Rectal smooth muscle tissue (tissue), 1 donor: ENCODE data around the gene UGT3A1.
"Not testable (repeated sequence)": the region's sequence is repeated elsewhere in the genome, so short reads cannot be mapped to it uniquely, and the experiment has no call there.

ENCODE experiments used
- H3K27ac ChIP-seq: one replicate; pipeline ENCODE4 v1.7.0; 2013; ENCODE audit warnings: low read depth, low read length, inconsistent platforms
- H3K27me3 ChIP-seq: one replicate; pipeline ENCODE4 v1.7.0; 2013; ENCODE audit warnings: low read length; ENCODE audit not compliant: control insufficient read depth, insufficient read depth
- H3K36me3 ChIP-seq: one replicate; pipeline ENCODE4 v1.7.0; 2013; ENCODE audit warnings: low read length; ENCODE audit not compliant: control insufficient read depth, insufficient read depth
- H3K4me1 ChIP-seq: one replicate; pipeline ENCODE4 v1.7.0; 2013; ENCODE audit warnings: low read length; ENCODE audit not compliant: control insufficient read depth, insufficient read depth
- H3K4me3 ChIP-seq: one replicate; pipeline ENCODE4 v1.7.0; 2013; ENCODE audit warnings: low read length
- H3K9ac ChIP-seq: one replicate; pipeline ENCODE4 v1.7.0; 2013; ENCODE audit warnings: low read length

The UGT3A1 gene, protein sequence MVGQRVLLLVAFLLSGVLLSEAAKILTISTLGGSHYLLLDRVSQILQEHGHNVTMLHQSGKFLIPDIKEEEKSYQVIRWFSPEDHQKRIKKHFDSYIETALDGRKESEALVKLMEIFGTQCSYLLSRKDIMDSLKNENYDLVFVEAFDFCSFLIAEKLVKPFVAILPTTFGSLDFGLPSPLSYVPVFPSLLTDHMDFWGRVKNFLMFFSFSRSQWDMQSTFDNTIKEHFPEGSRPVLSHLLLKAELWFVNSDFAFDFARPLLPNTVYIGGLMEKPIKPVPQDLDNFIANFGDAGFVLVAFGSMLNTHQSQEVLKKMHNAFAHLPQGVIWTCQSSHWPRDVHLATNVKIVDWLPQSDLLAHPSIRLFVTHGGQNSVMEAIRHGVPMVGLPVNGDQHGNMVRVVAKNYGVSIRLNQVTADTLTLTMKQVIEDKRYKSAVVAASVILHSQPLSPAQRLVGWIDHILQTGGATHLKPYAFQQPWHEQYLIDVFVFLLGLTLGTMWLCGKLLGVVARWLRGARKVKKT

DNA sequence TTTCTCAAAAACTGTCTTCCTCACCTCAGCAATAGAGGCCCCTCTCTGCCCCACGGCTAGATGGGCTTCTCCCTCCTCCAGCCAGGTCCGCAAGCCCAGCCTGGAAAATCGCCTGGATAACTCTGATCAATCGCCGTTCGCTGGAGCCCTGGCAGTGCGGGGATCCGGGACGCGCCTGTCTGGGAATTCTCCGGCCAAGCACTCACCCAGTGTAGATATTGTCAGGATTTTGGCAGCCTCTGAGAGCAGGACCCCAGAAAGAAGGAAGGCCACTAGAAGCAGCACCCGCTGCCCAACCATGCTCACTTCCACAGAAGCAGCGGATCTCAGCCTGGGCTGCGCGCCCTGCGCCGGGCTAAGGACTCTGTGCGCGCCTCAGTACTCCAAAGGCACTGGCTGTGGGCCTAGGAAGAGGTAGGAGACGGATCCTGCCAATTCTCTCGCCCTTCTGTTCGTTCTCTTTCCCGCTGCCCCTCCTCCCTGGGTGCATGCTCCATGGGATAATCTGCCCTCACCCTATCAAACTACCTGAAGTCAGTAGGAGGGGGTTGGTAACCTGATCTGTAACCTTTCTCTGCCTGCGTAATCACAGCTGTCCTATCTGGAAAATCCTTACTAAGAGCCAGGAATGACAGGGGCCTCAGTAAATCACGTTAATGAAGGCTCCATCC, at the start of gene UGT3A1:
TSS of gene UGT3A1 (minus strand) at position 450 of the 671 bp plus-strand sequence. CDS start at position 300, 150 bp downstream.
- no peaks in the 10 kb centered on the region for H3K27me3 ChIP-seq
- no peaks in the 10 kb centered on the region for H3K36me3 ChIP-seq
- no peak within 1 kb of the TSS for H3K4me3 ChIP-seq
- no peaks in the 10 kb centered on the region for H3K4me1 ChIP-seq
- no peak within 1 kb of the TSS for H3K27ac ChIP-seq
- no peak within 1 kb of the TSS for H3K9ac ChIP-seq

DNA sequence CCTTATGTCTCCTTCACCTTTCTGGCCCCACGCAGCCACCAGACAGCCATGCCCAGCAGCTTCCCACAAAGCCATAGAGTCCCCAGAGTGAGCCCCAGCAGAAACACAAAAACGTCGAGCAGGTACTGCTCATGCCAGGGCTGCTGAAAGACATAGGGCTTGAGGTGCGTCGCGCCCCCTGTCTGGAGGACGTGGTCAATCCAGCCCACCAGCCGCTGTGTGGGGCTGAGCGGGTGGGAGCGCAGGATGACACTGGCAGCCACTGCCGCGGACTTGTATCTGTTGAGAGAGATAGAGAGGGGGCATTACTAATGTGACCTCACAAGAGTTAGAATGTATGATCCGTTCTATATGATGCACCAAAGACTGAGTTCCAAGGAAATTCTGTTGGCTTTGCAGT, 44.5 kb upstream of the UGT3A1 start:
- Histone ChIP-seq H3K27me3 (peaks cover 4% of the 10 kb centered on the region), H3K36me3 (no peaks in the 10 kb centered on the region), H3K9ac (no peak overlapping the region), H3K4me3 (no peak overlapping the region), H3K27ac (no peak overlapping the region), H3K4me1 (no peaks in the 10 kb centered on the region)

- not testable (repeated sequence) for H3K36me3 ChIP-seq, H3K9ac ChIP-seq, H3K27me3 ChIP-seq
These were observed 43.4 kb upstream of the UGT3A1 start for GRCh38 chr5:36034536-36035134.

GRCh38 chr5:36033486-36033885, 42.3 kb upstream of the UGT3A1 start:
- Histone ChIP-seq H3K4me3 (no peak overlapping the region), H3K27ac (no peak overlapping the region), H3K36me3 (no peaks in the 10 kb centered on the region), H3K27me3 (no peaks in the 10 kb centered on the region), H3K4me1 (no peaks in the 10 kb centered on the region), H3K9ac (no peak overlapping the region)

More at GRCh38 chr5:36034536-36035134, 43.4 kb upstream of the UGT3A1 start:
- H3K27ac ChIP-seq, H3K4me1 ChIP-seq, H3K4me3 ChIP-seq: not testable (repeated sequence)

- Histone ChIP-seq H3K36me3 (no peaks in the 10 kb centered on the region), H3K4me1 (no peaks in the 10 kb centered on the region), H3K27ac (no peak overlapping the region), H3K27me3 (no peaks in the 10 kb centered on the region), H3K4me3 (no peak overlapping the region), H3K9ac (no peak overlapping the region)
These were observed 41.9 kb upstream of the UGT3A1 start for GRCh38 chr5:36033047-36033446.

- no peak overlapping the region for H3K4me3 ChIP-seq
- no peaks in the 10 kb centered on the region for H3K27me3 ChIP-seq
- no peaks in the 10 kb centered on the region for H3K36me3 ChIP-seq
- H3K9ac ChIP-seq, result no peak overlapping the region
- no peaks in the 10 kb centered on the region for H3K4me1 ChIP-seq
- no peak overlapping the region for H3K27ac ChIP-seq
These were observed 40.0 kb upstream of the UGT3A1 start for GRCh38 chr5:36031223-36031622.

DNA sequence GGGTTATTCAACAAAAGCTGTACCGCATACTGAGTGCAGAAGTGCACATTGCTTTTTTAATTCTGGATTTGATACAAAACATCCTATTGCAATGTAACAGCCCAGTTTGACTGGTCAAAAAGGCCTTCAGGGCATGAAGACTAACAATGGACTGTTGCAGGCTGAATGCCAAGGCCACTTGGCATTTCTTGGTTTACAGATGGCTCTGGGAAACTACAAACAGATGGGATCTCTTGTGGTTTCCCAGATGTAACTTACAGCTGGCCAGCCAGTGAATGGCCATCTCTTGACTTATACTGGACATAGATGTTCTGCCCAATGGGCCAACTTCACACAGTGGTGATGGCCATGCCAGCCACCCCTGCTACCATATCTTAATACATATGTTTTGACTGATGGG, 38.7 kb upstream of the UGT3A1 start:
- H3K4me3 ChIP-seq, result no peak overlapping the region
- no peak overlapping the region for H3K27ac ChIP-seq
- no peaks in the 10 kb centered on the region for H3K36me3 ChIP-seq
- H3K4me1 ChIP-seq, result no peaks in the 10 kb centered on the region
- no peaks in the 10 kb centered on the region for H3K27me3 ChIP-seq
- H3K9ac ChIP-seq, result no peak overlapping the region

- H3K36me3 ChIP-seq, result no peaks in the 10 kb centered on the region
- no peak overlapping the region for H3K27ac ChIP-seq
- no peak overlapping the region for H3K9ac ChIP-seq
- no peaks in the 10 kb centered on the region for H3K27me3 ChIP-seq
- no peaks in the 10 kb centered on the region for H3K4me1 ChIP-seq
- H3K4me3 ChIP-seq, result no peak overlapping the region
These were observed 37.8 kb upstream of the UGT3A1 start for GRCh38 chr5:36028816-36029465.

DNA sequence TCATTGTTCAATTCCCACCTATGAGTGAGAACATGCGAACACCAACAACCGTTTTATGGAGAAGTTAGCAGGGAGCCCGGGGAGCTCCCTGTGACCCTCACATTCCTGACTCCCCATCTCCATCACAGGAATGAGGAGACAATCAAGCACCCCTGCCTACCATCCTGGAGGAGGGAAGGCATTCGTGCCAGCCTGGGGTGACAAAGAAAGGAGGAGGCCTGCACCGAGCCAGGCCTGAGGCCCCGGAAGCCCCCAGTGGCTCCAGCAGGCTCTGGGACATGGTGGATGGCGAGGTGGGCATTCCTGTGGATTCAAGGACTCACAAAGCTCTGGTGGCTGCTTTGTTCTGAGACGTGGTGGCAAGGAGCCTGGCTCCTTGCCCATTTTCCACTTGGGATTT, 36.5 kb upstream of the UGT3A1 start:
- no peaks in the 10 kb centered on the region for H3K27me3 ChIP-seq

DNA sequence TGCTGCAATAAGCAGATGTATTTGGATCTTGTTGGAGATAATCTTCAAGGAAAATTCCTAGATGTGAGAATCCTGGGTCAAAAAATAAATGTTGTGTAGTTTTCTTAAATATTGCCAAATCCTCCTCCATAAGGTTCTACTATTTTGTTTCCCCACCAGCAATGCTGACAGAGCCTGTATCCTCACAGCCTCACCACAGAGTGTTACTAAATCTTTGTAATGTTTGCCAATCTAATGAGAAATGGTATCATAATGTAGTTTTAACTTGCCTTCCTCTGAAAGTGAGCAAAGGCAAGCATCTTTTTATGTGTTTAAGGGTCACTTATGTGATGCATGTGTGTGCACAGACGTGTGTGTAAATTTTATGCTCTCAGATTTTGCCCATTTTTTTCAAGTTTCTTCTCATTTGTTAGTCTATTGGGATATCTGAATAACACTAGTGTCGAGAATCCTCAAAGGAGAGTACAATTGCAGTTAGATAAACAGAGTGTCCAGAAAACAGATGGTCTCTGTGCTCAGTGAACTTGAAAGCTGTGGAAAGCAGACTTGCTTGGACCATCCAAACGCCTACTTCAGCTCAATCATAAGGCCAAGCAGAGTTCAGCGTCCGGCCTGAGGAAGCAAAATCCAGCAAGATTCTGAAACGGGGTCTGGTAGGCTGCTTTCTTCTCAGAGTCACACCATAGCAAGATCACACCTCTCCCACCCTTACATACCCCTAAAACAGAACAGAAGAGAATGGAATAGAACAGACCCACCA, 35.7 kb upstream of the UGT3A1 start:
- H3K27ac ChIP-seq, result no peak overlapping the region
- H3K9ac ChIP-seq, result no peak overlapping the region
- no peaks in the 10 kb centered on the region for H3K4me1 ChIP-seq

More for the DNA sequence above, 36.5 kb upstream of the UGT3A1 start:
- Histone ChIP-seq H3K9ac (no peak overlapping the region), H3K36me3 (no peaks in the 10 kb centered on the region), H3K4me3 (no peak overlapping the region), H3K27ac (no peak overlapping the region), H3K4me1 (no peaks in the 10 kb centered on the region)

DNA sequence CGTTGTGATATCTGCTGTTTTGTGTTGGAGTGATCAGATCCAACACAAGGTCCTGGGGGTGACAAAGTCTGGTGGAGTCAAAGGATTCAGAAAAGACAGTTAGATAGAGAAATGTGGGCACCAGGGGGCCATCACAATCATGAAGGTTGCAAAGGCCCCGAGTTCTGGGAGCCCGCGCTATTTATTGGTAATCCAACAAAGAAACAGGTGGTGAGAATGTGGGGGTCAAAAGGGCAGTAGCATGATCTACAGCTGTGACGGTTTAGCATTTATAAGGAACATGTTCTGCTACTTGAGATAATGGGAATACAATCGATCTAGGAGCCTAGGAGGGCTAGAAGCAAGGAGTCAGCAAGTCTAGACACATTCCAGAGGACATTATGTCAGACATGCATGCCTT, 31.1 kb upstream of the UGT3A1 start:
- H3K4me1 ChIP-seq, H3K36me3 ChIP-seq, H3K27ac ChIP-seq, H3K9ac ChIP-seq, H3K4me3 ChIP-seq, H3K27me3 ChIP-seq: not testable (repeated sequence)

More for the DNA sequence above, 35.7 kb upstream of the UGT3A1 start:
- no peak overlapping the region for H3K4me3 ChIP-seq
- no peaks in the 10 kb centered on the region for H3K27me3 ChIP-seq
- H3K36me3 ChIP-seq, result no peaks in the 10 kb centered on the region
